H4 (cell line): ENCODE data around the gene EXOC4. TPM values are rescaled to one million over a fixed set of nuclear protein-coding genes. Genes with fewer than 3 reads are reported as not detected.

Source experiments
- DNase-seq: peaks from one replicate; pipeline ENCODE4 v3.0.0-alpha.2; 2015; ENCODE audit warnings: low spot score
- total RNA-seq: library from RNA; depleted of rRNA; stranded (reverse); fragments of >200 nt; shearing (Covaris generic); gene quantifications from 2 replicates; pipeline ENCODE4 v1.2.3, GENCODE V29; 2014

The EXOC4 gene
- total RNA-seq, 1 experiment from 2014 or later, result 54.3 TPM

GRCh38 chr7:133672866-133673265, 420.0 kb downstream of the EXOC4 start:
- DNase-seq, result no peak

DNA sequence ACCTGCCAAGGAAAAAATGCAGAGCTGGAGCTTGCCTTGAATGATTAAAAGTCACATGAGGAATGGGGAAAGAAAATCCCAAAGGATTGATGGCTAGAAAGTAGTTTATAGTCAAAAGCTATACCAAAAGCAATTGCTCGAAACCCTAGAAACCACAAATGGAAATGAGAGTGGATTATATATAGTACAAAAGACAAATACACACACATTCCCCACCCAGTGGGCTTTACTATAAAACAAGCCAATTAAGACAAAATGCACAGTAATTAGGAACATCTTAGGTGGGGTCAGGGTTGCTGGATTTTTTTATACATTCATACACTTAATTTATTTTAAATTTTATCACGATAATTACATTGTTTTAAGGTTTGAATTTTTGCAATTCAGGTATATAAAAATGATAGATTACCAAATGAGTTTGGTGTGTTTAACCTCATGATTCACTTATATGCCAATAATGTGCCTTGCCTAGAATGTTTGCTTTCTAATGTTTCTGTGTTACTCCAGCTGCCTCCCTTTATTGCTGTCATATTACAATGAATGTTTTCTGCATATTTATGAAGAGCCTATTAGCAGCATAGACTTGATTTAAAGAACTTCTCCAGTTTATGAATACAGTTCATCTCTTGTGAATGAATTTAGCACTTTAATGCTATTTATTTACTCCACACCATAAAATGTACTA, 421.3 kb downstream of the EXOC4 start:
- DNase-seq, result no peak

- DNase-seq, result no peak
Observed at GRCh38 chr7:133675510-133676218, 422.8 kb downstream of the EXOC4 start.

DNA sequence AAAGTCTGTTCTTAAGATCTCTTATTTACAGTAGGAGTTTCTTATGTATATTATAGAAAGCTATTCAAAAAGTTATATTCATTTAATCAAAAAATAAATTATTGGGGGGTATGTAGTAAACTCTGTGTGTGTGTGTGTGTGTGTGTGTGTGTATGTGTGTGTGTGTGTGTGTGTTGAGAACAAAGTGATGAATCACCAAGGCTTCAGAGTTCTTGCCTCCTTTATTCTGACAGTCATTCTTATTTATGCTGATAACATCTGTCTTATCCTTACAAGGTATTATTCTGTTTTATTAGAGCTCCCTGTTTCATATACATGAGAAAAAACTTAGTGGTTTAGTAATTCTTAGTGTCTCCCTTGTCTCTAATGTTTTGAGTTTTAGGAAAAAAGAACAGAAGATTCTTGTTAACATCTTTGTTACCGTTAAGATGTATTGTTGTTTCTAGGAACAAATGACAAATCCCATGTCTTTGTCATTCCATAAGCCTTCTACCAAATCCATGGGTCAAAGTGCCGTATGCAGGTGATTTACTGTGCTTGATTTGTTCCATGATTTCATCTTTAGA, 424.0 kb downstream of the EXOC4 start:
- DNase-seq, result no peak

DNA sequence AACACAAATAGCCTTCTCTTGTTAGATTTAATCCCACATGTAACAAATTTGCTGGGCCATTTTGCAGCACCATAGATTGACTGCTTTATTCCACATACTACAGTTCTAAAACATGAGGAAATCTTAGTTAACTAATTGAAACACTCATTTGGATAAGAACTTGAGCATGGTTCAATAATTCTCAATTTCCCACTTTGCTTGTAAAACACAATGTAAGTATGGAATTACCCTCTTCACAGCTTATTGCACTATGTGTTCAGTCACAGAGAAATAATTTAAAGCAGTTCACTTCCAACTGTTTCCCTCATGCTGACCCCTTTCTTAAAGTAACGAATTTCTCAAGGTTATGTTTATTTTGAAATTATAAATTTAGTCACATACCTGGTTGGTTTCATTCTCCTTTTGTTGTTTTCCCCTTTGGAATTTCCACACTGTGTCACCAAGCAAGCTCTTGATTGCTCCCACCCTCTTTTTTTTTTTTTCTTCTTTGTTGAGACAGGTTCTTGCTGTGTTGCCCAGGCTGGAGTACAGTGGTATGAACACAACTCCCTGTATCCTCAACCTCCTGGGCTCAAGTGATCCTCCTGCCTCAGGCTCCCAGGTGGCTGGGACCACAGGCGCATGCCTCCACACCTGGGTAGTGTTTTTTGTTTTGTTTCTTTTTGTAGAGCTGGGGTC, 425.4 kb downstream of the EXOC4 start:
- DNase-seq, result no peak

DNA sequence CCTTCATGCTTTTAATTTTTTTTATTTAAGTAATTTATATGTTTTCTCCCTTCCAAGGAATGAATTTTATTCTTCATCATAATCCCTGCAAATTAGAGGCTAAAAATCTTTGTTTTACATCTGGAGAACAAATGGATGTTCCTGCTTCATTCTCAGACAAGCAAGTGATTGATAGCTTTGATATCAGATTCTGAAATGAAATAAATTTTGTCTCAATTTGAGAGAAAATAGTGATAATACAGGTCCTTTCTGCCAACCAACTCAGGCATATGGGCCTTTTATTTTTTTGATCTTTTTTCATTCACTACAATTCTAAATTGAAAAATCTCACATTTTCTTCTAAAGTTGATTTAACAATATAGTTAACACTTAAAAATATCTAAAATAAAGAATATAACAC, 427.1 kb downstream of the EXOC4 start:
- no peak for DNase-seq

DNA sequence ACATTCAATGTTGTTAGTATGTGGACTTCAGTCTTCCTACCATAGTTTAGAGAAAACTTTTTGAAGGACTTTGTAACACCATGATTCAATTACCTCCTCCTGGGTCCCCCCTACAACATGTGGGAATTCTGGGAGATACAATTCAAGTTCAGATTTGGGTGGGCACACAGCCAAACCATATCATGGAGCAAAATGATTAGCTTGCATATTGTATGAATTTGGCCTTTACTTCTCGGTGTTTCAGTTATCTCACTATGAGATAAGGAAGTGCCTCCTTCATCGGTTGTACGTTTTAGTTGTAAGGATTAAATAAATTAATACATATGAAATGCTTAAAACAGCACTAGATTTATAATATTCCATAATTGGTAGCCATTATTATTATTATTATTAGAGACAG, 428.7 kb downstream of the EXOC4 start:
- no peak for DNase-seq

GRCh38 chr7:133682364-133683181, 429.7 kb downstream of the EXOC4 start:
- no peak for DNase-seq

GRCh38 chr7:133683182-133683454, 430.2 kb downstream of the EXOC4 start:
- DNase-seq, result no peak

DNA sequence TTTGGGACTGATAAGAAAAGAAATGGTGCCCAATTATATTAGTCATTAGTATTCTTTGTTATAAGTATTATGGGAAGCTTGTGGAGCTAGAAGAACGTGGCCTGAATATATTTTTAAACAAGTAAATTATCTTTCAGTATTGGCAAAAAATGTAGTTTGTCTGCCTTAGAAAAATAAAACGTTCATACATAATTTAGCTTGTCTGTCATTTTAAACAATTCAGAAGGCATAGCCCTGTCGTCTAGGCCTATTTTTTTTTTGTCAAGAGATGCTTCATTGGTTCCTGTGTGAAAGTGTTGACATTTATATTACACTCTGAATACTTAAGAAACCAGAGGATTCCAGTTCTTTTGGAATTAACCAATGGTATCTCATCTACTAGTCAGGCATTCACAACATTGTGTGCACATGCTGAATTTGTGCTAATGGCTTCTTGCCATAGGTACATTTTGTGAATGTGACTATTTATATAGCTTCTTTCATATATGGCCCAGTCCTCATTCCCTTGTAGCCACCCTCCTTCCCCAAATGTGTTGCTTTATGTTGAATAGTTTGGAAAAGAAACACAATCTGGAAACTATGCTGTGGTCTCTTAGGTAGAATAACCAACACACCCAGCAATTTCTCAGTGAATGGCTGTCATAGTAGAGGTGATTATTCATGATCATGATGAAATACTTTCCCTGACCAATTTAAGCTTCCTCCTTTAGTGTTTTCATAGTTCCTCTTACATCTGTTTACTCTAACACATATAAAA, 435.8 kb downstream of the EXOC4 start:
- no peak for DNase-seq

GRCh38 chr7:133690740-133691139, 437.9 kb downstream of the EXOC4 start:
- no peak for DNase-seq

DNA sequence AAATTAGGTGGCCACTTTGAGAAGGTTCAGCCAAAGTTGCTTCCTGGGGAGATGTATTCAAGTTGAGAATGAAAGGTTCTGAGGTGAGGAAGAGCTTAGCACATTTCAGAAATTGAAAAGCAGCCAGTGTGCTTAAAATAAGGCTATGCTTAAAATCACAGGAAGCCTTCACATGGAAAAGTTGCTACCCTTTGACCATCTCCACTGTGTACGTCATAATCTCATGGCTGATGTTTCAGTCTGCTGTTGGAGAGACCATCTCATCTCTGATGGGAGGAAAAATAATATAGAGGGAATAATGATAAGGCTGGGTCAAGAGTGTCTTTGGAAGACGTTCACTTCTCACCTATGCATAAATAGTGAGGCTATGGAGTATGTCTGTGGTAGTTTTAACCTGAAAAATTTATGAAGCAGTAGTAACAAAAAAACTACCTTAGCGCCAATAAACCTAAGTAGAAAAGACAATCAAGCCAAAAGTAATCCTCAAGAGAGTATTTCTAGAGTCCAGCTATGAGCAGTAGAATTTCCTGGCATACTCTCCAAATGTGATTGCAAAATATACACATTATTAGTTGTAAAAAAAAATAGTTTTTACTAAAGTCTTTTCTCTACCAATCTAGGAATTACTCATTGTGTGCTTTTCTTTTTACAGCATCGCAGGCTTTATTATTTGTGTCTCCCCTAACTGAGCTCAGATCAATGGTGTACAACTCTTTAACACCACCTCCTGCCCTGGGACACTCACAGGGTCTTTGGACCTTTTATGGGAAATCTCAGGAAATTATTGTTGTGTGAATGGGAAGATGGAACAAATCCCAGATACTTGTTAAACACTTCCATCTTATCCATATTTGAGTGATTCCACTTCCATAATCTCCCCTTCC, 439.1 kb downstream of the EXOC4 start:
- DNase-seq, result no peak

- DNase-seq, result no peak
Observed at GRCh38 chr7:133693281-133693680, 440.4 kb downstream of the EXOC4 start.

DNA sequence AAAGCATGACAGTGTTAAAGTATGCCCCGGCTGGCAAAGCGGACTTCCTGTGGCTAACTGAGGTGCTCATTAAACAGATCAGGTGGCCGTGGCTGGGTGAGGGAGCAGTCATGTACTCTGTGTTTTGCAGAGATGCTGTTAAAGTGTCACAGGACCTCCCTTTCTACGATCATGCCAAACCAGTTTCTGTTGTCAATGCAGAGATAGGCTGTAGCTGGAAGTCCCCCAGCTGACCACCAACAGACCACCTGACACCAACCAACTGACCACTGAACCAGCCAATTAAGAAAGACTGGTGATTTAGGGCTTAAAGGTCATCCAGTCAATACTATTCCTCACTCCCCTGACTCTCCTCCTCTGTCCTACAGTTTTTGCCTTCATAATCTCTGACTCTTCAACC, 443.2 kb downstream of the EXOC4 start:
- no peak for DNase-seq

GRCh38 chr7:133697585-133697984, 444.7 kb downstream of the EXOC4 start:
- no peak for DNase-seq

- DNase-seq, result no peak
Observed at GRCh38 chr7:133698127-133698526, 445.2 kb downstream of the EXOC4 start.

GRCh38 chr7:133699386-133699785, 446.5 kb downstream of the EXOC4 start:
- DNase-seq, result no peak

DNA sequence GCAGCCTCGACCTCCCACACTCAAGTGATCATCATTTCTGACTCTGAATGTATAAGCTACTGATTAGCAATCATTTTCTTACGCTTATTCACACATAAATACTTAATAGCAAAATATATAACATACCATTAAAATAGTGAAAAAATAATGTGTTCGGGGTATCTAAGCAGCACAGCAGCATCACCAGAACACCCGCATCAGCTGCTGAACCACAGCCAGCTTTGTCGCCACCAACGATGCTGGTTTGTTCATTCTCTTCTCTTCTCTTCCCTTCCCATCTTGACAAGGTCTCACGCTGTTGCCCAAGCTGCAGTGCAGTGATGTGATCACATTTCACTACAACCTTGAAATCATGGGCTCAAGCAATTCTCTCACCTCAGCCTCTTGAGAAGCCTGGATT, 449.2 kb downstream of the EXOC4 start:
- no peak for DNase-seq

- no peak for DNase-seq
Observed at GRCh38 chr7:133702960-133703359, 450.1 kb downstream of the EXOC4 start.

DNA sequence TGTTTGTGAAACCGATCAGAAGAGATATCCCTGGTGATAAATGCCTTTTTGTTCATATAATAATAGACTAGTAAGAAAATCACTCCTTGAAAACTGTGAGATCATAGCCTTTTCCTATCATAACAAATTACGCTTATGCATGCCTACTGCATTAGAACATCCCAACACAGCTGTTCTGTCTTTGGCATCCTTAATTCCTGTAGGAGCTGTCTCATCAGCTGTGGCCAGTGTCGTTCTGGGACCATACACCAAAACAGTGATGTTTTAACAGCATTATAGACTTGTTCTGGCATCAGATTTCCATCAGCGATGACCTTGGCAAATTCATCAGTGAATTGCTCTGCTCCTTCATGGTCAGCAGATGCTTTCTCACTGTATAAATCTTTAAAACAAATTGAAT, 450.7 kb downstream of the EXOC4 start:
- DNase-seq, result peak; percentile 30
